HG03066 (cell line): ENCODE measurements around the gene C10orf62.
"Not testable (repeated sequence)": the region's sequence is repeated elsewhere in the genome, so short reads cannot be mapped to it uniquely, and the experiment has no call there.

Source experiments
- ATAC-seq: cut with Tn5 transposase; IDR thresholded peaks from one replicate; pipeline ENCODE4 v1.9.1; 2021; ENCODE audit warnings: low read depth; ENCODE audit not compliant: unreplicated experiment

The C10orf62 gene

GRCh38 chr10:97618285-97618684 is 28.8 kb downstream of the C10orf62 start:
- no peak for ATAC-seq

GRCh38 chr10:97618733-97619132 is 29.2 kb downstream of the C10orf62 start:
- ATAC-seq, result no peak

- ATAC-seq, result no peak
Measured at GRCh38 chr10:97623277-97623676, 33.8 kb downstream of the C10orf62 start.

DNA sequence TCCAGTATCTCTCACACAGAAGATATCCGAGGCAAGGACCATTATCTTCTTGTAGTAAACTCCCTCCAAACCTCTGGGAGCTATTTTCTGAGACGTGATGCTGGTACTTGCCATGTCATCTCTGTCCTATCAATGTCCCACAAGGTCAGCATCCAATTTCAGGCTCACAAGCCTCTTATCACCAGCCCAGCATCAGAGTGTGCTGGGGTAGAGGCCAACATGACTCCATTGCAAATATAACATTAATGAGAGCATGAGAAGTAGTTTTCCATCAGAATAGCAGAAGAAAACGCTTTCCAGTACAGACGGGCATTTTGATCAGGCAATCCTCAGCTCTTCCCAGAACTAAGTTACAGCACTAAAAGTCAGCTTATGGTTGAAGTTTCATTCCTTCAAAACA is 38.2 kb downstream of the C10orf62 start:
- no peak for ATAC-seq

- ATAC-seq, result no peak
Measured at GRCh38 chr10:97628228-97628627, 38.7 kb downstream of the C10orf62 start.

- ATAC-seq, result no peak
Measured at GRCh38 chr10:97629289-97629688, 39.8 kb downstream of the C10orf62 start.

DNA sequence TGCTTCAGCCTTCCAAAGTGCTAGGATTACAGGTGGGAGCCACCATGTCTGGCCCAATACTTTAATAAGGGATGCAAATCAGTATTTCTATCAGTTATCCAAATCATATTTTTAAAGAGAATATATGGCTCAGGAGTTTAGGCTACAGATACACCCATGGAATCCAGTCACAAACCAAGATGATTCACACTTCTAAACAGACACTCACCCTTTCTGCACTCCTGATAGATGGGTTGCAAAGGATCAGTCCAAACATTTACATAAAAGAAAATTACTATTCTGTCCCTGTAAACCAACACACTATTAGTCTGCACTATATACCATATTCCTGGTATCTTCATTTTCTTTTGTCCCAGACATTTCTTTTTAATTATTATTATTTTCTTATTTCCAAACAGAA is 41.6 kb downstream of the C10orf62 start:
- ATAC-seq, result no peak

DNA sequence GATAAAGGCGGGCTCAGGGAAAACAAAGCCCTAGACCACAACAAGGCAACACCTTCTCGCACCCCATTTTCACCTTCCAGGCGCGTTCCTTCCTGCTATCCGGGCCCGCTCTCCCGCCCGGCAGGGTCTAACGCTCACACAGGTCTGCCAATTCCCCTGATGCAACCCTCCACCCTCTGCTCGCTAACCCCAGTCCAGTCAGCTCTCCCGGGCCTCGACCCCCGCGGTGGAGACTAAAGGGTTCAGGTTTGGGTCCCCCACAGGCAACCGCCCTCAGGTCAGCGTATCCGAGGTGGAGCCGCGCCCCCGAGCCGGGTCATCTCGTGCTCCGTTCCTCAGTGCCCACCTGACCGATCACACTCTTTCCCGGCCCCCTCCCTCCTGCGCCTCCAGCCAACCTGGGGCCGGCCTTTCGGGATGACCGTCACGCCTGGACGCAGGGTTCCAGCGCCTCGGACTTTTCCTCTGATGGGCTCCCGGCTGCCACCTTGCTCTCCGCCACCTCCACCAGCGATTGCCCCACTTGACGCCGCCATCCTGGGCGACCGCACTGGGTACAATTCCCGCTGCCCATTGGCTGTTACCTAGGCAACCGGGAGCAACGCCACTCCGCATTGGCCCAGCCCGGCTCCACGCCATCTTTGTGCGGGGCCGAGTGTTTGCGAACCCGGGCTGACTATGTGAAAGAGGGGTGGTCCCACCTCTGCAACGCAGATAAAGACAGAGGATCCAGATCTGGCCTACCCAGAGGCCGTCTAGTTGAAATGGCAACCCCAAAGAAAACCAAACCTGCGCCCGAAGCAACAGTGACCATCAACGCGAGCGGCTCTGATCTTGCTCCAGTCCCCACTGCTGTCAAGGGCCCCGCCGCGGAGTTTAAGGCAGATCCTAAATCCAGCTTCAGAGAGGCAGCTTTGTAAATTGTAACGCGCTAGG is 43.7 kb downstream of the C10orf62 start, which contains the start of gene MORN4:
TSS of gene MORN4 (minus strand) at position 552 of the 936 bp plus-strand sequence. CDS start 13,847 bp downstream, outside the sequence.
- peak; percentile 99 for ATAC-seq

- ATAC-seq, result no peak
Measured at GRCh38 chr10:97633921-97634320, 44.4 kb downstream of the C10orf62 start.

DNA sequence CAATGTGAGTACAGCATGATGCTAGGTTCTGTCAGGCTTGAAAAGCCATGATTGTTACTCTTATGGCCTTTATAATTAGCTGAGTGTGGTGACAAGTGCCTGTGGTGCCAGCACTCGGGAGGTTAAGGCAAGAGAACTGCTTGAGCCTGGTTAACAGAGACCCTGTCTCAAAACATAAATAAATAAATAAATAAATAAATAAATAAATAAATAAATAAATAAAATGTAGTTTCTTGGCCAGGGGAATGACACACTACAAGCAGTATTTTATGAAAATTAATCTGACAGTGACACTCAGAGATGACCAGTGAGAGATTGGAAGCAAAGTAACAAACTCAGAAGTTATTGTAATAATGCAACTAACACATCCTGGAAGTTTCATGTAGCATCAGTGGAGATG is 46.1 kb downstream of the C10orf62 start:
- ATAC-seq, result no peak

DNA sequence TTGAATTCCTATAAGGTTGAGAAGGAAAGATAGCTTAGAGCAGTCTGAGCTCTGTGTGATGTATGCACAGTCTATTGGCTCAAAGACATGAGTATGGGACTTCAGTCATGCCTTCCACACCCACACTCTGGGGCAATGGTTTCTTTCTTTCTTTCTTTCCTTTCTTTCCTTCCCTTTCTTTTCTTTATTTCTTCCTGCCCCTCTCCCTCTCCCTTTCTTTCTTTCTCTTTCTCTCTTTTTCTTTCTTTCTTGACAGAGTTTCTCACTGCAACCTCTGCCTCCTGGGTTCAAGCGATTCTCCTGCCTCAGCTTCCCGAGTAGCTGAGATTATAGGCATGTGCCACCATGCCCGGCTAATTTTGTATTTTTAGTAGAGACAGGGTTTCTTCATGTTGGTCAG is 49.6 kb downstream of the C10orf62 start:
- ATAC-seq, result not testable (repeated sequence)

GRCh38 chr10:97640174-97640867 is 50.8 kb downstream of the C10orf62 start, which contains the start of gene PI4K2A:
PI4K2A (plus strand) TSS chr10:97640671; CDS start chr10:97640743, 72 bp downstream.
- peak; percentile 99 for ATAC-seq
